GM12878 (cell line): ENCODE measurements around the gene PPP1R9B.

ENCODE experiments used
- CREB1 ChIP-seq: IDR thresholded peaks from 2 replicates; pipeline ENCODE4 v1.6.1; 2012; ENCODE audit warnings: low read depth, mild to moderate bottlenecking, inconsistent platforms
- FOXM1 ChIP-seq: IDR thresholded peaks from 2 replicates; pipeline ENCODE4 v1.6.1; 2012; ENCODE audit warnings: low read depth, mild to moderate bottlenecking, inconsistent platforms, low read length, moderate library complexity
- NR2F1 ChIP-seq: fragments of 450-650 bp; conservative IDR thresholded peaks from 2 replicates; pipeline ENCODE4 v1.6.1; 2017; ENCODE audit warnings: mild to moderate bottlenecking
- RAD21 ChIP-seq: IDR thresholded peaks from 2 replicates; pipeline ENCODE4 v1.6.1; 2011; ENCODE audit warnings: mild to moderate bottlenecking, low read depth, low read length, moderate library complexity; ENCODE audit not compliant: insufficient read depth
- RFX5 ChIP-seq: IDR thresholded peaks from 2 replicates; pipeline ENCODE4 v1.6.1; 2011; ENCODE audit warnings: low read depth, low read length, improper control_type of control experiment
- SMAD1 ChIP-seq: fragments of 450-650 bp; IDR thresholded peaks from 2 replicates; pipeline ENCODE4 v1.6.1; 2018; ENCODE audit warnings: mild to moderate bottlenecking, low read depth; ENCODE audit not compliant: partially characterized antibody
- TF ChIP-seq, protein P1 (sequence below), 3 experiments: IDR thresholded peaks in 2 of 3; conservative IDR thresholded peaks in 1 of 3; 2 replicates each; pipeline ENCODE4 v1.5.1; 2011; ENCODE audit warnings: low read depth in 3 of 3, low read length in 3 of 3, mild to moderate bottlenecking in 3 of 3, control low read depth in 2 of 3, moderate library complexity in 2 of 3, inconsistent platforms in 1 of 3, mixed read lengths in 1 of 3; ENCODE audit not compliant: control insufficient read depth in 2 of 3, insufficient read depth in 1 of 3; ENCODE audit errors: extremely low read depth in 1 of 3

- TF ChIP-seq CREB1, result no peak
- TF ChIP-seq NR2F1, result no peak
- no peak for TF ChIP-seq SMAD1
- TF ChIP-seq RFX5, result no peak
- no peak for TF ChIP-seq FOXM1
- TF ChIP-seq, protein P1, sequence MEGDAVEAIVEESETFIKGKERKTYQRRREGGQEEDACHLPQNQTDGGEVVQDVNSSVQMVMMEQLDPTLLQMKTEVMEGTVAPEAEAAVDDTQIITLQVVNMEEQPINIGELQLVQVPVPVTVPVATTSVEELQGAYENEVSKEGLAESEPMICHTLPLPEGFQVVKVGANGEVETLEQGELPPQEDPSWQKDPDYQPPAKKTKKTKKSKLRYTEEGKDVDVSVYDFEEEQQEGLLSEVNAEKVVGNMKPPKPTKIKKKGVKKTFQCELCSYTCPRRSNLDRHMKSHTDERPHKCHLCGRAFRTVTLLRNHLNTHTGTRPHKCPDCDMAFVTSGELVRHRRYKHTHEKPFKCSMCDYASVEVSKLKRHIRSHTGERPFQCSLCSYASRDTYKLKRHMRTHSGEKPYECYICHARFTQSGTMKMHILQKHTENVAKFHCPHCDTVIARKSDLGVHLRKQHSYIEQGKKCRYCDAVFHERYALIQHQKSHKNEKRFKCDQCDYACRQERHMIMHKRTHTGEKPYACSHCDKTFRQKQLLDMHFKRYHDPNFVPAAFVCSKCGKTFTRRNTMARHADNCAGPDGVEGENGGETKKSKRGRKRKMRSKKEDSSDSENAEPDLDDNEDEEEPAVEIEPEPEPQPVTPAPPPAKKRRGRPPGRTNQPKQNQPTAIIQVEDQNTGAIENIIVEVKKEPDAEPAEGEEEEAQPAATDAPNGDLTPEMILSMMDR (IDR thresholded peaks at IDR 0.05 in 2 of 3, conservative IDR thresholded peaks at IDR 0.05 in 1 of 3; ENCODE audit: control insufficient read depth in 2 of 3, extremely low read depth in 1 of 3, insufficient read depth in 1 of 3, low read depth in 3 of 3, low read length in 3 of 3), result no peak
- TF ChIP-seq RAD21, result no peak
Measured at GRCh38 chr17:50192144-50192617, 41.7 kb upstream of the PPP1R9B start.
